OCI-LY3 (cell line): ENCODE measurements around the gene PPP1CB.

Source experiments
- H2AFZ ChIP-seq: fragments of 200-600, 300-600 bp; shearing (Covaris generic); 2 replicates; pipeline ENCODE4 v1.6.0; 2014; ENCODE audit warnings: antibody characterized with exemption, low read depth, low read length
- H3K27ac ChIP-seq: fragments of 200-600, 300-600 bp; sonication (generic); 2 replicates; pipeline ENCODE4 v1.5.1; 2014; ENCODE audit warnings: mild to moderate bottlenecking, low read length, moderate library complexity, mixed read lengths
- H3K27me3 ChIP-seq: fragments of 200-600, 300-600 bp; sonication (generic); 2 replicates; pipeline ENCODE4 v1.6.1; 2014; ENCODE audit warnings: low read depth, low read length, mixed read lengths
- H3K36me3 ChIP-seq: fragments of 200-600, 300-600 bp; sonication (generic); replicated peaks from 2 replicates; pipeline ENCODE3; 2014; ENCODE audit warnings: low read depth, low read length, mixed read lengths
- H3K4me1 ChIP-seq: fragments of 300-600, 200-600 bp; sonication (generic); 2 replicates; pipeline ENCODE4 v1.6.1; 2014; ENCODE audit warnings: low read length, mixed read lengths
- H3K4me2 ChIP-seq: fragments of 200-600, 300-600 bp; sonication (generic); 2 replicates; pipeline ENCODE4 v1.6.1; 2014; ENCODE audit warnings: low read length, mixed read lengths
- H3K4me3 ChIP-seq: fragments of 300-600, 200-600 bp; sonication (generic); 2 replicates; pipeline ENCODE4 v1.5.1; 2014; ENCODE audit warnings: antibody characterized with exemption, mild to moderate bottlenecking, low read length, moderate library complexity
- H3K79me2 ChIP-seq: fragments of 300-600, 200-600 bp; shearing (Covaris generic); 2 replicates; pipeline ENCODE4 v1.6.1; 2014; ENCODE audit warnings: mild to moderate bottlenecking, low read length, mixed read lengths
- H3K9ac ChIP-seq: fragments of 300-600, 200-600 bp; shearing (Covaris generic); 2 replicates; pipeline ENCODE4 v1.6.0; 2014; ENCODE audit warnings: mild to moderate bottlenecking, low read length, moderate library complexity
- H3K9me3 ChIP-seq: fragments of 200-600, 300-600 bp; shearing (Covaris generic); 2 replicates; pipeline ENCODE4 v1.6.1; 2014; ENCODE audit warnings: low read length, mixed read lengths; ENCODE audit not compliant: insufficient read depth
- H4K20me1 ChIP-seq: fragments of 200-600, 300-600 bp; sonication (generic); 2 replicates; pipeline ENCODE4 v1.6.1; 2016; ENCODE audit warnings: low read length, mixed read lengths; ENCODE audit not compliant: insufficient read depth
- EZH2phosphoT487 ChIP-seq: fragments of 200-600 bp; shearing (Covaris generic); IDR thresholded peaks from 2 replicates; pipeline ENCODE4 v1.6.1; 2018; ENCODE audit warnings: antibody characterized with exemption, mixed run types, low read depth
- TF ChIP-seq, protein P1 (sequence below): fragments of 200-600, 300-600 bp; sonication (generic); IDR thresholded peaks from 2 replicates; pipeline ENCODE4 v1.5.1; 2014; ENCODE audit warnings: antibody characterized with exemption, low read length, low read depth

The PPP1CB gene

DNA sequence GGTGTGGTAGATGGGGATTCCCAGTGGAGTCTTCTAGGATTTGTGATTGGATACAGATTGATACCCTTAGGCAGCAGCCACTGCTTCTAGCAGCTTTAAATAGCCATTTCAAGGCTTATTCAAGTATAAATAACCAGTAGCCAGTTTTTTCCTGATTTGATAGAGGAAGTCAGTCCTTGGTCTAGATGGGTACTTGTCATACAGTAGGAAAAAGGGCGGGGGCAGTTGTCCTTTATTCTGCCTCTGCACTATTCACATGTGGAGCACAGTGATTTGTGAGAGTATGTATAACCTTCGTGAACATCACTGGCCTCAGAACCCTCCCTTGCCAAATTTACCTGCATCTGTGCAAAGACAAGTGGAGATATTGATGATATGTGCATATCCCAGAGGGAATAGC, 6.8 kb downstream of the PPP1CB start:
- no peaks in the 10 kb centered on the region for H3K4me1 ChIP-seq
- TF ChIP-seq, protein P1, sequence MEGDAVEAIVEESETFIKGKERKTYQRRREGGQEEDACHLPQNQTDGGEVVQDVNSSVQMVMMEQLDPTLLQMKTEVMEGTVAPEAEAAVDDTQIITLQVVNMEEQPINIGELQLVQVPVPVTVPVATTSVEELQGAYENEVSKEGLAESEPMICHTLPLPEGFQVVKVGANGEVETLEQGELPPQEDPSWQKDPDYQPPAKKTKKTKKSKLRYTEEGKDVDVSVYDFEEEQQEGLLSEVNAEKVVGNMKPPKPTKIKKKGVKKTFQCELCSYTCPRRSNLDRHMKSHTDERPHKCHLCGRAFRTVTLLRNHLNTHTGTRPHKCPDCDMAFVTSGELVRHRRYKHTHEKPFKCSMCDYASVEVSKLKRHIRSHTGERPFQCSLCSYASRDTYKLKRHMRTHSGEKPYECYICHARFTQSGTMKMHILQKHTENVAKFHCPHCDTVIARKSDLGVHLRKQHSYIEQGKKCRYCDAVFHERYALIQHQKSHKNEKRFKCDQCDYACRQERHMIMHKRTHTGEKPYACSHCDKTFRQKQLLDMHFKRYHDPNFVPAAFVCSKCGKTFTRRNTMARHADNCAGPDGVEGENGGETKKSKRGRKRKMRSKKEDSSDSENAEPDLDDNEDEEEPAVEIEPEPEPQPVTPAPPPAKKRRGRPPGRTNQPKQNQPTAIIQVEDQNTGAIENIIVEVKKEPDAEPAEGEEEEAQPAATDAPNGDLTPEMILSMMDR, result no peak
- no peak for TF ChIP-seq EZH2phosphoT487
- H3K4me2 ChIP-seq, result no peak overlapping the region

DNA sequence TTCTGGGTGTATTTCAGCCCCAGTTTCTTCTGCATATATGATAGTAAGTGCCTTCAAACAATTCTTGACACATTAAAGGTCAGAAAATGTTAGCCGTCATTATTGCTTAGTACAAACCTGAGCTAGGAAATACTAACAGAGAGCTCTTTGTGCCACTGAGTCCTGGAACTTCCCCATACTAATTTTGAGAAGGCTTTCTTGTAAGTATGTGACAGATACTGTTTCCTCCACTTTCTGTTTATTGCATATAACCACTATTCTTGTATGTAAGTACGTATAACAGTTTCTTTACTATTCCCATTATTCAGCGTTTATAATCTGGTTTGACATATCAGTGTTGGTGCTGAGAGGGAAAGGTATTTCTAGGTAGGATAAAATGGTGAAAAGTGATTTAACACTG, 9.8 kb downstream of the PPP1CB start:
- H3K27me3 ChIP-seq, result no peaks in the 10 kb centered on the region
- H3K79me2 ChIP-seq, result peaks cover 100% of the 10 kb centered on the region
- no peak overlapping the region for H3K9ac ChIP-seq
- H3K36me3 ChIP-seq, result peaks cover 30% of the 10 kb centered on the region
- H2AFZ ChIP-seq, result no peak overlapping the region
- no peak overlapping the region for H3K4me2 ChIP-seq
- no peaks in the 10 kb centered on the region for H3K4me1 ChIP-seq
- TF ChIP-seq, protein P1, result no peak
- TF ChIP-seq EZH2phosphoT487, result no peak
- H3K9me3 ChIP-seq, result no peaks in the 10 kb centered on the region; the same call in 1 of the 2 replicates
- peaks cover 95% of the 10 kb centered on the region for H4K20me1 ChIP-seq
- no peak overlapping the region for H3K4me3 ChIP-seq
- no peak overlapping the region for H3K27ac ChIP-seq

More for the DNA sequence above, 6.8 kb downstream of the PPP1CB start:
- peaks cover 30% of the 10 kb centered on the region for H3K36me3 ChIP-seq
- H3K27ac ChIP-seq, result no peak overlapping the region
- no peaks in the 10 kb centered on the region; the same call in 1 of the 2 replicates for H3K9me3 ChIP-seq
- peaks cover 100% of the 10 kb centered on the region for H3K79me2 ChIP-seq
- H3K27me3 ChIP-seq, result no peaks in the 10 kb centered on the region
- H2AFZ ChIP-seq, result no peak overlapping the region
- H4K20me1 ChIP-seq, result peaks cover 95% of the 10 kb centered on the region
- H3K9ac ChIP-seq, result no peak overlapping the region
- no peak overlapping the region for H3K4me3 ChIP-seq

- peaks cover 100% of the 10 kb centered on the region for H3K79me2 ChIP-seq
- H3K9ac ChIP-seq, result no peak overlapping the region
- H3K4me2 ChIP-seq, result no peak overlapping the region
- H3K4me3 ChIP-seq, result no peak overlapping the region
- no peaks in the 10 kb centered on the region for H3K27me3 ChIP-seq
- H2AFZ ChIP-seq, result no peak overlapping the region
- peaks cover 98% of the 10 kb centered on the region for H4K20me1 ChIP-seq
- 0 out of 2 replicates have a peak, but pooled peaks cover 5% of the 10 kb centered on the region for H3K4me1 ChIP-seq
- H3K36me3 ChIP-seq, result peaks cover 27% of the 10 kb centered on the region
- no peaks in the 10 kb centered on the region; the same call in 1 of the 2 replicates for H3K9me3 ChIP-seq
- no peak for TF ChIP-seq EZH2phosphoT487
- TF ChIP-seq, protein P1, result no peak
- no peak overlapping the region for H3K27ac ChIP-seq
Observed at GRCh38 chr2:28764909-28765711, 13.5 kb downstream of the PPP1CB start.

DNA sequence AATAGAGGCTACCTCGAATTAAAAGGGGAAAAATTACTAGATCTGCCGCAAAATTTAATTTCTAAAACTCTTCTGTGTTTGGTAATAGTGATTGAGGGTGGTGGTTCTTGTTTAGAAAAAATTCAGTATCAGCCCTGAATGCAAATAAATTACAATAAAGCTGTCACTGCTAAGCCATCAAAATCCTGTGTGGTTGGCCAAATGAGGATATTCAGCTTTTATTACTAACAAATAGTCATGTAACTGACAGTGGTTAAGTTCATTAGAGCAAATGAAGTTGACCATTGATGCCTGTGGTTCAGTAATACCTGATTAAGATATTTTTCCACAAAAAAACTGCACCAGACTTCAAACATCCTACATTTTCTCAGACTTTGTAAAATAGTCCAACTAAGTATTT, 14.4 kb downstream of the PPP1CB start:
- peaks cover 96% of the 10 kb centered on the region for H4K20me1 ChIP-seq
- H3K27me3 ChIP-seq, result no peaks in the 10 kb centered on the region
- peaks cover 23% of the 10 kb centered on the region for H3K36me3 ChIP-seq
- H3K9ac ChIP-seq, result no peak overlapping the region
- H3K27ac ChIP-seq, result no peak overlapping the region
- no peak overlapping the region for H3K4me2 ChIP-seq
- H3K4me3 ChIP-seq, result no peak overlapping the region
- no peak for TF ChIP-seq EZH2phosphoT487
- TF ChIP-seq, protein P1, result no peak
- H3K9me3 ChIP-seq, result no peaks in the 10 kb centered on the region; the same call in 1 of the 2 replicates
- H2AFZ ChIP-seq, result no peak overlapping the region
- peaks cover 99% of the 10 kb centered on the region for H3K79me2 ChIP-seq
- 0 out of 2 replicates have a peak, but pooled peaks cover 5% of the 10 kb centered on the region for H3K4me1 ChIP-seq
